Cardiac fibroblast (primary cell): ENCODE results near the gene NTN1.

Source experiments
- DNase-seq, 2 donors: peaks; one replicate each; pipeline versions ENCODE4 v3.0.0 to v3.0.0-alpha.2; 2010; ENCODE audit warnings: low read depth in 2 of 2
- H3K4me3 ChIP-seq, 2 donors: replicated peaks in 1 of 2; 1 replicate in 1 of 2; 2 replicates in 1 of 2; pipeline ENCODE4 v1.5.1; 2011; ENCODE audit warnings: low read depth in 2 of 2, low read length in 2 of 2, mild to moderate bottlenecking in 2 of 2, moderate library complexity in 1 of 2
- TF ChIP-seq, protein P1 (sequence below): IDR thresholded peaks from one replicate; pipeline ENCODE4 v1.5.1; 2011; ENCODE audit warnings: low read depth, mild to moderate bottlenecking, low read length, inconsistent platforms

The NTN1 gene

DNA sequence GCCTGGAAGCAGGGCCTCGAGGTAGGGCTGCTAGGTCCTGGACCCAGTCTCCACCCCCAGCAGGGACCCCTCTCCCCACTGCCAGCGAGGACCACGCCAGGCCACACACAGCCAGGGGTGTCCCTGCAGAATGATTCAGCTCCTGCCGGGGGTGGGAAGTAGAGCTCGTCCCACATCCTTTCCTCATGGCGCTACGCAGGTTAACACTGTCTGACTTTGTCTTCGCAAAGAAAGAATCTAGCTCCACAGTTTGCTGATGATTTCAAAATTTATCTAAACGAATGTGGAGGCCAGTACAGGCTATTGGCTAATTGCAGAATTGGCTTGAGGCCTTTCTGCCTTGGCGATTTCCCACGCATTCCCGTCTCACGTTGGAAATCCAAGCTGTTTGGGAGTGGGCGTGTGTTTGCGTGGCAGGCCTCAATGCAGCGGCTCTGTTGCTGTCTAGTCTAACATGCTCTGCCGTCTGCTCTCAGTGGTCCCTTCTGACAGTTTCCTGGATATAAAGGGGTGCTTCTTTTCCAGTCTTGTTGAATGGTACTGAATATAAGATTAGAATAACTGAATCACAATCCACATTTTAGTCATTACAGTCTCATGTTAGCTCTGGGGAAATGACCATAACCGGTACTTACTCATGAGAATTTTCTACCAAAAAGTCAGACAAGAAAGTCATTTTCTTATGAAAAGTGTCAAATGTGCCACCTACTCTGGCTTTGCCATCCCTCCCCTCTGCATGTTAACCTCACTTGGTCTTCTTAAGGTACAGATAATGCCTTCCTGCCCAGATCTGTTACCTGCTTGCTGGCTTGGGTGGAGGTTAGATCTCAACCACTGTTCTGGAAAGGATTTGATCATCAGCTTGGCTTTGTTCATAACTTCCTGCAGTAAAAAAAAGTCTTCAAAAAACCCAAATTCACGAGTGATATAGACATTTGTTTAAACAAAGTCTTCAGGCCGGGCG, 252.4 kb downstream of the NTN1 start:
- DNase-seq = peak in 1 of 2 donors; percentile 75
- H3K4me3 ChIP-seq = no peak overlapping the region
- TF ChIP-seq, protein P1, sequence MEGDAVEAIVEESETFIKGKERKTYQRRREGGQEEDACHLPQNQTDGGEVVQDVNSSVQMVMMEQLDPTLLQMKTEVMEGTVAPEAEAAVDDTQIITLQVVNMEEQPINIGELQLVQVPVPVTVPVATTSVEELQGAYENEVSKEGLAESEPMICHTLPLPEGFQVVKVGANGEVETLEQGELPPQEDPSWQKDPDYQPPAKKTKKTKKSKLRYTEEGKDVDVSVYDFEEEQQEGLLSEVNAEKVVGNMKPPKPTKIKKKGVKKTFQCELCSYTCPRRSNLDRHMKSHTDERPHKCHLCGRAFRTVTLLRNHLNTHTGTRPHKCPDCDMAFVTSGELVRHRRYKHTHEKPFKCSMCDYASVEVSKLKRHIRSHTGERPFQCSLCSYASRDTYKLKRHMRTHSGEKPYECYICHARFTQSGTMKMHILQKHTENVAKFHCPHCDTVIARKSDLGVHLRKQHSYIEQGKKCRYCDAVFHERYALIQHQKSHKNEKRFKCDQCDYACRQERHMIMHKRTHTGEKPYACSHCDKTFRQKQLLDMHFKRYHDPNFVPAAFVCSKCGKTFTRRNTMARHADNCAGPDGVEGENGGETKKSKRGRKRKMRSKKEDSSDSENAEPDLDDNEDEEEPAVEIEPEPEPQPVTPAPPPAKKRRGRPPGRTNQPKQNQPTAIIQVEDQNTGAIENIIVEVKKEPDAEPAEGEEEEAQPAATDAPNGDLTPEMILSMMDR = no peak

DNA sequence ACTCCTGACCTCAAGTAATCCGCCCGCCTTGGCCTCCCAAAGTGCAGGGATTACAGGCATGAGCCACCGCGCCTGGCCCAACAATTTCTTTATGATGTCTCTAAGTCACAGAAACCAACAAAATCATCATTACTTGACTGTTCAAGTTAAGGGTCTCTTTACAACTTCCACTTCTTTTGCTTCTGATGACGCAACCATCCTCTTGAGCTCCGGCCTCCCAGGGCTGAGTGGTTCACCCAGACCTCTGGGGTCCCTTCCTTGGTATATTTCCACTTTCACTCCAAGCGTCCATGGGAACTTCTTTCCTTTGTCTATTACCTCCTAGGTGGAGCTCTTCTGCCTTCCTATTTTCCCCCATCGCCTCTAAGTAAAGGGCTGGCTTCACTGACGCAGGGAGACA, 253.7 kb downstream of the NTN1 start:
- DNase-seq = no peak
- H3K4me3 ChIP-seq = no peak overlapping the region
- TF ChIP-seq, protein P1 = no peak

DNA sequence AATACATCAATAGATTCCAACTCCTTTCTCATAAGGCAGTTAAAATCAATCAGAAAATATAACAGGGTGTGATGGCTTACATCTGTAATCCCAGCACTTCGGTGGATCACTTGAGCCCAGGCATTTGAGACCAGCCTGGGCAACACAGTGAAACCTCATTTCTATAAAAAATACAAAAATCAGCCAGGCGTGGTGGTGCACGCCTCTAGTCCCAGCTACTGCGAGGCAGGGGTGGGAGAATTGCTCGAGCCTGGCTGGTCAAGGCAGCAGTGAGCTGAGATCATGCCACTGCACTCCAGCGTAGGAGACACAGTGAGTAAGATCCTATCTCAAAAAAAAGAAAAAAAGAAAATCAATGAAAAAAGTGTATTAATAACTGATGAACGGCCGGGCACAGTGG, 258.6 kb downstream of the NTN1 start:
- no peak overlapping the region for H3K4me3 ChIP-seq
- TF ChIP-seq, protein P1 = no peak
- DNase-seq = no peak

DNA sequence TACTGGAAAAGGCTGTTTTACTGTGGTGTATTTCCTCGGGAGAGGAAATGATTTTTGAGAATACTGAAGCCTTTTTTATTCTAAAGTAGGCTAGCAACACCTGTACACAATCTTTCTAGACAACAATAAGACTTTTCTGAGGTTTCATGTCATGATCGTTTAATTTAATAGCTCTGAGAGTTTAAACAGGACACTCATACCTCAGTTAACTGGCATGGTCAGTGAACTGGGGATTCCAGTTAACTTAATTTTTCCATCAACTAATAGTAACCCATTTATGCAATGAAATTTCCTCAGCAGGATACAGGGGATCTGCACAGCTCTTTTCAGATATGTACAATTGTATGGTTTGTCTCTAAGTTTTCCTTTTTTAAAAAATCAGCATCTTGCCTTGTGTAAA, 262.6 kb downstream of the NTN1 start:
- no peak overlapping the region for H3K4me3 ChIP-seq
- no peak for DNase-seq
- TF ChIP-seq, protein P1 = no peak

DNA sequence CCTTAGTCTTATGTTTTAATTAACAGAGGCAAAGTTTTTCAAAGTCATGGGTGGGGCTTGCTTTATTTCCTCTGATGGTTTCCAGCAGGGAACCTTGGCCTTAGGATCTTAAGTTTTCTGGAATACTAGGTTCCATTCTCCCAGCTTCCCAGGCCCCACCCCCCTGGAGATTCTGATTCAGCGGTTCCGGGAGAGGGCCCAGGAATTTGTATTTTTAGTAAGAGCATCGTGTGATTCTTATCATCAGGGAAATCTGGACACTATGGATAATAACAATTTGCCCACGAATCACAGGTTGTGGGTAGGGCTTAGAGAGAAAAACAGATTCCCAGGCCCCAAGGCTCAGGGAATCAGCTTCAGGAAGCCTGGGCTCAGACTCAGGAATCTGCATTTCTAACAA, 263.6 kb downstream of the NTN1 start:
- DNase-seq = no peak
- H3K4me3 ChIP-seq = no peak overlapping the region
- TF ChIP-seq, protein P1 = no peak

DNA sequence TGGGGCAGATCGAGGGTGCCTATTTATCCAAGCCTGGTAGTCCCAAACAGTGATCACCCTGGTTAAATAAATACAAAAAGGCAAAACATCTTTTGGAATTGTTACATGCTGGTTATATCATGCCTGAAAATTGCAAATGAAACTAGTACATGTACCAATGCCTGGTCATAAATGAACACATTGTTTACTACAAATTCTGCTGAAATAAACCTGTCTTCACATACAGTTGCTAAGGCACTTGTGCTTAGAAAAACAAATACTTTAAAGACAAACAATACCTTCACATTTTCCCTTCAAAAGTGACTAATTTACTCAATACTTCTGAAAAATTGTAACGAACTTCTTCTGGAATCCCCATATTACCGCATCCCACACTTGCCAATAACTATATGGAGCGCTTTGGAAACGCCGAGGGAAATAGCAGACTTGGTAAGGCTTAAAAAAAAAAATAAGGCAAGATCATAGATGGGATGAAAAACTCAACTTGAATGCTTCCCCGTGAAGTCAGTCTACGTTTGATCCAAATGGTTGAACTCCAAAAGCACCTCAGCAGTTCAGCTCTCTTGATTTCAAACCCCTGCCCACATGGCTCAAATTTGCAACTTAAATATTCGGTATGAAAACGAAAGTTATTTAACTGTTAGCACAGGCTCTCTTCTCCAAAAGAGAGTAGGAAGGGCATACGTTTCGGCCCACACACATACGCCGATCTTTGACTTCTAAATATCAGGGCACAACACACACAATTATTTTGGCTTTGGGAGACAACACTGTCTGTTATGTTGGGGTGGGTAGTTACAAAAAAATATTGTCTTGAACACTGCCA, 264.5 kb downstream of the NTN1 start:
- no peak for DNase-seq
- H3K4me3 ChIP-seq = no peak overlapping the region

More for the DNA sequence above, 264.5 kb downstream of the NTN1 start:
- TF ChIP-seq, protein P1 = no peak
